ENCODE data around the gene RELN.

RELN gene

GRCh38 chr7:103731169-103731568 lies 258.3 kb downstream of the RELN start:
- TF ChIP-seq CTCF (IDR thresholded peaks at IDR 0.05; ENCODE audit: low read depth, low read length) = no peak
- no peak for TF ChIP-seq POLR2A (IDR thresholded peaks at IDR 0.05; ENCODE audit: extremely low read depth, insufficient read length)
- TF ChIP-seq MAX (IDR thresholded peaks at IDR 0.05; ENCODE audit: low read depth, low read length) = no peak
- no peak for TF ChIP-seq MYC (IDR thresholded peaks at IDR 0.05; ENCODE audit: low read depth, low read length)
- no peak overlapping the region for H3K4me3 ChIP-seq (ENCODE audit: low read depth, low read length)
- DNase-seq (ENCODE audit: low read depth) = no peak

- DNase-seq (ENCODE audit: low read depth) = no peak
- TF ChIP-seq MAX (IDR thresholded peaks at IDR 0.05; ENCODE audit: low read depth, low read length) = no peak
- TF ChIP-seq MYC (IDR thresholded peaks at IDR 0.05; ENCODE audit: low read depth, low read length) = no peak
- no peak for TF ChIP-seq CTCF (IDR thresholded peaks at IDR 0.05; ENCODE audit: low read depth, low read length)
- TF ChIP-seq POLR2A (IDR thresholded peaks at IDR 0.05; ENCODE audit: extremely low read depth, insufficient read length) = no peak
- H3K4me3 ChIP-seq (ENCODE audit: low read depth, low read length) = no peak overlapping the region
Measured at GRCh38 chr7:103729026-103729425, 260.4 kb downstream of the RELN start.

GRCh38 chr7:103727982-103728610 lies 261.4 kb downstream of the RELN start:
- DNase-seq (ENCODE audit: low read depth) = no peak
- TF ChIP-seq CTCF (IDR thresholded peaks at IDR 0.05; ENCODE audit: low read depth, low read length) (no peak), POLR2A (IDR thresholded peaks at IDR 0.05; ENCODE audit: extremely low read depth, insufficient read length) (no peak), MAX (IDR thresholded peaks at IDR 0.05; ENCODE audit: low read depth, low read length) (no peak), MYC (IDR thresholded peaks at IDR 0.05; ENCODE audit: low read depth, low read length) (no peak)
- H3K4me3 ChIP-seq (ENCODE audit: low read depth, low read length) = no peak overlapping the region

- H3K4me3 ChIP-seq (ENCODE audit: low read depth, low read length) = no peak overlapping the region
- DNase-seq (ENCODE audit: low read depth) = no peak
- TF ChIP-seq MYC (IDR thresholded peaks at IDR 0.05; ENCODE audit: low read depth, low read length) (no peak), CTCF (IDR thresholded peaks at IDR 0.05; ENCODE audit: low read depth, low read length) (no peak)
Measured at GRCh38 chr7:103719070-103719469, 270.4 kb downstream of the RELN start.

- H3K4me3 ChIP-seq (ENCODE audit: low read depth, low read length) = no peak overlapping the region
- no peak for TF ChIP-seq POLR2A (IDR thresholded peaks at IDR 0.05; ENCODE audit: extremely low read depth, insufficient read length)
- TF ChIP-seq CTCF (IDR thresholded peaks at IDR 0.05; ENCODE audit: low read depth, low read length) = no peak
- no peak for TF ChIP-seq MYC (IDR thresholded peaks at IDR 0.05; ENCODE audit: low read depth, low read length)
- no peak for TF ChIP-seq MAX (IDR thresholded peaks at IDR 0.05; ENCODE audit: low read depth, low read length)
- DNase-seq (ENCODE audit: low read depth) = no peak
Measured at GRCh38 chr7:103718482-103719061, 270.9 kb downstream of the RELN start.
